Prostate gland (tissue), 2 donors: ENCODE measurements around the gene CHCHD3. TPM values are rescaled to one million over a fixed set of nuclear protein-coding genes. Genes with fewer than 3 reads are reported as not detected.

Experiments
- DNase-seq: peaks from one replicate; pipeline ENCODE4 v3.0.0-alpha.2; 2019; ENCODE audit warnings: low spot score
- H3K27ac ChIP-seq, 2 donors: fragments of 200-600 bp; sonication (generic); 2 replicates each; pipeline ENCODE4 v1.5.1; 2017 to 2019
- H3K27me3 ChIP-seq: fragments of 200-600 bp; sonication (generic); replicated peaks from 2 replicates; pipeline ENCODE4 v1.5.1; 2019; ENCODE audit not compliant: insufficient read depth
- H3K36me3 ChIP-seq, 2 donors: fragments of 200-600 bp; sonication (generic); 1 replicate in 1 of 2; 2 replicates in 1 of 2; pipeline versions ENCODE4 v1.5.1 to v1.8.1; 2017 to 2019
- H3K4me1 ChIP-seq: fragments of 200-600 bp; sonication (generic); replicated peaks from 2 replicates; pipeline ENCODE4 v1.5.1; 2019
- H3K4me3 ChIP-seq, 2 donors: fragments of 200-600 bp; sonication (generic); 2 replicates each; pipeline ENCODE4 v1.5.1; 2017 to 2019
- H3K9me3 ChIP-seq: fragments of 200-600 bp; sonication (generic); 2 replicates; pipeline ENCODE4 v1.5.1; 2017
- POLR2A ChIP-seq: fragments of 450-650 bp; IDR thresholded peaks from one replicate; pipeline ENCODE4 v1.6.1; 2016; ENCODE audit warnings: antibody characterized with exemption, mild to moderate bottlenecking
- POLR2AphosphoS5 ChIP-seq: sonication (generic); formaldehyde crosslinking; IDR thresholded peaks from one replicate; pipeline ENCODE4 v1.6.1; 2017; ENCODE audit warnings: antibody characterized with exemption
- WGBS: methylation state at CpG from one replicate; pipeline ENCODE4 v1.1.5; 2018; 5-methylcytosine and 5-hydroxymethylcytosine counted together
- intact Hi-C: fragments of 100-400 bp; cut with DNase I; formaldehyde crosslinking; loops from one replicate; pipeline ENCODE4 v1.14.2; 2022
- total RNA-seq, 2 donors: library from RNA; depleted of rRNA; stranded (reverse); fragments of >200 nt; gene quantifications; one replicate each; pipeline ENCODE4 v1.1.0, GENCODE V29; 2016
- TF ChIP-seq, protein P1 (sequence below), 4 experiments: fragments of 200-600 bp in 2 of 4; fragments of 450-650 bp in 2 of 4; sonication (generic) in 2 of 4; IDR thresholded peaks; 1 replicate in 3 of 4; 2 replicates in 1 of 4; pipeline ENCODE4 v1.5.1; 2016 to 2019; ENCODE audit warnings: antibody characterized with exemption in 4 of 4, mild to moderate bottlenecking in 2 of 4, moderate library complexity in 2 of 4

Gene CHCHD3
- total RNA-seq, result 10 to 100 TPM; 33.2 to 40.9 TPM

GRCh38 chr7:133081599-133082389, at the start of gene CHCHD3:
Gene CHCHD3, minus strand, starts transcription at chr7:133082090. Its CDS starts 153 bp downstream, at chr7:133081937.
- under 1% methylated on average over 49 of the region's 58 CpGs for WGBS
- H3K27ac ChIP-seq, result peak within 1 kb of the TSS; percentile 65 to 79
- H3K36me3 ChIP-seq, result no peaks in the 10 kb centered on the region
- H3K4me1 ChIP-seq, result no peaks in the 10 kb centered on the region
- peak; percentile 98 for DNase-seq
- intact Hi-C loops, result loop anchor here (5.0 kb wide), 1 partner anchor 171 kb away; the partner anchor contains the start of gene EXOC4
- H3K4me3 ChIP-seq, result peak within 1 kb of the TSS; percentile 83 to 87
- no peaks in the 10 kb centered on the region for H3K27me3 ChIP-seq
- TF ChIP-seq POLR2AphosphoS5, result peak; percentile 96
- no peak for TF ChIP-seq POLR2A
- no peaks in the 10 kb centered on the region for H3K9me3 ChIP-seq

DNA sequence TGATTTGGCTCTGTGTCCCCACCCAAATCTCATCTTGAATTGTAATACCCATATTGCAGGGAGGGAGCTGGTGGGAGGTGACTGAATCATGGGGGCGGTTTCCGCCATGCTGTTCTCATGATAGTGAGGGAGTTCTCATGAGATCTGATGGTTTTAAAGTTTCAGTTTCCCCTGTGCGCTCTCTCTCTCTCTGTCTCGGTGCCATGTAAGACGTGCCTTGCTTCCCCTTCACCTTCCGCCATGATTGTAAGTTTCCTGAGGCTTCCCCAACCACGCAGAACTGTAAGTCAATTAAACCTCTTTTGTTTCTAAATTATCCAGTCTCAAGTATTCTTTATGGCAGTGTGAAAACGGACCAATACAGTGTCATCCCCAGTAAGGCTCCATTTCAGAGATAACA, 48.3 kb upstream of the CHCHD3 start:
- Histone ChIP-seq H3K4me1 (no peaks in the 10 kb centered on the region), H3K4me3 (no peak overlapping the region), H3K36me3 (no peaks in the 10 kb centered on the region), H3K9me3 (no peaks in the 10 kb centered on the region), H3K27me3 (no peaks in the 10 kb centered on the region), H3K27ac (no peak overlapping the region)
- 97% methylated on average over 8 of the region's 8 CpGs for WGBS
- intact Hi-C loops, result no loop called here
- no peak for DNase-seq
- TF ChIP-seq POLR2AphosphoS5, result no peak
- TF ChIP-seq POLR2A, result no peak
- TF ChIP-seq, protein P1, sequence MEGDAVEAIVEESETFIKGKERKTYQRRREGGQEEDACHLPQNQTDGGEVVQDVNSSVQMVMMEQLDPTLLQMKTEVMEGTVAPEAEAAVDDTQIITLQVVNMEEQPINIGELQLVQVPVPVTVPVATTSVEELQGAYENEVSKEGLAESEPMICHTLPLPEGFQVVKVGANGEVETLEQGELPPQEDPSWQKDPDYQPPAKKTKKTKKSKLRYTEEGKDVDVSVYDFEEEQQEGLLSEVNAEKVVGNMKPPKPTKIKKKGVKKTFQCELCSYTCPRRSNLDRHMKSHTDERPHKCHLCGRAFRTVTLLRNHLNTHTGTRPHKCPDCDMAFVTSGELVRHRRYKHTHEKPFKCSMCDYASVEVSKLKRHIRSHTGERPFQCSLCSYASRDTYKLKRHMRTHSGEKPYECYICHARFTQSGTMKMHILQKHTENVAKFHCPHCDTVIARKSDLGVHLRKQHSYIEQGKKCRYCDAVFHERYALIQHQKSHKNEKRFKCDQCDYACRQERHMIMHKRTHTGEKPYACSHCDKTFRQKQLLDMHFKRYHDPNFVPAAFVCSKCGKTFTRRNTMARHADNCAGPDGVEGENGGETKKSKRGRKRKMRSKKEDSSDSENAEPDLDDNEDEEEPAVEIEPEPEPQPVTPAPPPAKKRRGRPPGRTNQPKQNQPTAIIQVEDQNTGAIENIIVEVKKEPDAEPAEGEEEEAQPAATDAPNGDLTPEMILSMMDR (IDR thresholded peaks at IDR 0.05), result no peak

- intact Hi-C loops, result no loop called here
- no peak for DNase-seq
- no peak overlapping the region for H3K27ac ChIP-seq
- no peaks in the 10 kb centered on the region for H3K36me3 ChIP-seq
- 29% methylated on average over 2 of the region's 2 CpGs for WGBS
- H3K4me3 ChIP-seq, result no peak overlapping the region
- H3K9me3 ChIP-seq, result no peaks in the 10 kb centered on the region
- no peaks in the 10 kb centered on the region for H3K4me1 ChIP-seq
- H3K27me3 ChIP-seq, result no peaks in the 10 kb centered on the region
- no peak for TF ChIP-seq POLR2A
- no peak for TF ChIP-seq POLR2AphosphoS5
- TF ChIP-seq, protein P1 (IDR thresholded peaks at IDR 0.05), result no peak
Observed at GRCh38 chr7:133126422-133126821, 44.5 kb upstream of the CHCHD3 start.

DNA sequence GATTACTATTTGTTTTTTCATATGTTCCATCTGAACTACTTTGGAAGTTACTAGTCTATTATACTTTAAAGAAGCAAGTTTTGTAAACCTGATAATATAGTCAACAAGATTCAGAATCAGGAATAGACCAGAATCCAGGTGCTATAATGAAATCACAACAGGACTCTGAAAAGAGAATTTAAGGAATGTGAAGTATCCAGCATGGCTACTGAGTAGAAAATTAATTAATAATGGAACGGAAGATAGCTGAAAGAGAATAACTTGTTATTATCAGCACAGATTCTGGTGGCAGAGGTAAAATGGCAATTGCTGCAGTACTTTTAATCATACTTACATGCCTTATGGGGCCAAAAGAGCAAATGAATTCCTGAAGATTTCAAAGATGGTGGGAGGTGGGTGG, 43.1 kb upstream of the CHCHD3 start:
- H3K27ac ChIP-seq, result no peak overlapping the region
- TF ChIP-seq, protein P1 (IDR thresholded peaks at IDR 0.05), result no peak
- TF ChIP-seq POLR2AphosphoS5, result no peak
- TF ChIP-seq POLR2A, result no peak
- intact Hi-C loops, result no loop called here
- no peaks in the 10 kb centered on the region for H3K36me3 ChIP-seq
- DNase-seq, result no peak
- no peaks in the 10 kb centered on the region for H3K27me3 ChIP-seq
- H3K4me1 ChIP-seq, result no peaks in the 10 kb centered on the region
- no peaks in the 10 kb centered on the region for H3K9me3 ChIP-seq
- WGBS, result 0% methylated on average over 1 of the region's 1 CpG
- H3K4me3 ChIP-seq, result no peak overlapping the region

GRCh38 chr7:133121175-133121844, 39.4 kb upstream of the CHCHD3 start:
- WGBS, result 81% methylated on average over 7 of the region's 7 CpGs
- TF ChIP-seq, protein P1 (IDR thresholded peaks at IDR 0.05), result no peak
- no peak for TF ChIP-seq POLR2A
- TF ChIP-seq POLR2AphosphoS5, result no peak
- no peak overlapping the region for H3K4me3 ChIP-seq
- no peaks in the 10 kb centered on the region for H3K36me3 ChIP-seq
- no peak overlapping the region for H3K27ac ChIP-seq
- no peaks in the 10 kb centered on the region for H3K27me3 ChIP-seq
- DNase-seq, result no peak
- H3K9me3 ChIP-seq, result no peaks in the 10 kb centered on the region
- H3K4me1 ChIP-seq, result no peaks in the 10 kb centered on the region
- intact Hi-C loops, result no loop called here
